HG03066 (cell line): ENCODE measurements around the gene HOXA5.

Experiments used
- ATAC-seq: cut with Tn5 transposase; IDR thresholded peaks from one replicate; pipeline ENCODE4 v1.9.1; 2021; ENCODE audit warnings: low read depth; ENCODE audit not compliant: unreplicated experiment

Gene HOXA5

DNA sequence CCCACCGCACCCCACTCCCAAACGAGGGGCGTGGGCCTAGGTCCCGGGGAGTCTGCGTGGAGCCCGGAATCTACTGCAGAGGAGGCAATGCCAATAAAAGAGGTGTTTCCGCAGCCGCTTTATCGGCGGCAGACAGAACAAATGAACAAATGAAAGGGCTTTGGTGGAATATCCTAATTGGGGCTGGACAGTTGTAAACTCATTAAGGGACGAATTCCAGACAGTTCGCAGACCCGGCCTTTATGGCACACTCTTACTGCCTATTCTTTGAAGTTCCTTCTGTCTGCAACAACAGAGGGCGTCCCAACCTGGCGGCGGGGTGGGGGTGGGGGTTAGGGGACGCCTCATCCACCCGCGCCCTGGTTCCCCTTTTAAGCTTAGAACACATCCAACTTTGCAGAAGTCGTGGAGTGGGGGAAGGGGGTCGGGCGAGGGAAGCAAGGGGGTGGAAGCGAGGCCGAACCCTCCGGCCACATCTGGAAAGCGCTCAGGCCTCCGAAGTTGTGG, 17.8 kb upstream of the HOXA5 start:
- no peak for ATAC-seq

- ATAC-seq: peak; percentile 61
Observed at GRCh38 chr7:27160546-27161213, 17.2 kb upstream of the HOXA5 start.

DNA sequence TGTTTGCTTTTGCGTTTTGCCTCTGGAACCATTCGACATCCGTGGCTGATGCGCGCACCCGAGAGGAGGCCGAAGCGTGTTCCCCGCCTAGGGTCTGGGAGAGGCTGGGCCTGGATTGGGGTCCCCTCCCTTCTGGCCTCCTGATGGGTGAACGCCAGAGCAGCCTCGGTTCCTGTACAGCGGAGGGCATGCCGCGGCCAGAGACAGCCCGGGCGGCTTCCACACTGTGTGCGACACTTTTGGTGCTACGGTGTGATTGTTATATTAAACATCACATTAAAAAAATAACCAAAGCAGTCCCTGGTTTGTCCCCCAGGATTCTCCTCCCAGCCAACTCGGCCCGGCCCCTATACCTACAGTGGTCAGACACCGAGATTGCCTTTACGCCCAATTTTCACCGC, 16.7 kb upstream of the HOXA5 start:
- ATAC-seq: no peak

GRCh38 chr7:27159266-27160144, 16.0 kb upstream of the HOXA5 start:
- ATAC-seq: no peak

DNA sequence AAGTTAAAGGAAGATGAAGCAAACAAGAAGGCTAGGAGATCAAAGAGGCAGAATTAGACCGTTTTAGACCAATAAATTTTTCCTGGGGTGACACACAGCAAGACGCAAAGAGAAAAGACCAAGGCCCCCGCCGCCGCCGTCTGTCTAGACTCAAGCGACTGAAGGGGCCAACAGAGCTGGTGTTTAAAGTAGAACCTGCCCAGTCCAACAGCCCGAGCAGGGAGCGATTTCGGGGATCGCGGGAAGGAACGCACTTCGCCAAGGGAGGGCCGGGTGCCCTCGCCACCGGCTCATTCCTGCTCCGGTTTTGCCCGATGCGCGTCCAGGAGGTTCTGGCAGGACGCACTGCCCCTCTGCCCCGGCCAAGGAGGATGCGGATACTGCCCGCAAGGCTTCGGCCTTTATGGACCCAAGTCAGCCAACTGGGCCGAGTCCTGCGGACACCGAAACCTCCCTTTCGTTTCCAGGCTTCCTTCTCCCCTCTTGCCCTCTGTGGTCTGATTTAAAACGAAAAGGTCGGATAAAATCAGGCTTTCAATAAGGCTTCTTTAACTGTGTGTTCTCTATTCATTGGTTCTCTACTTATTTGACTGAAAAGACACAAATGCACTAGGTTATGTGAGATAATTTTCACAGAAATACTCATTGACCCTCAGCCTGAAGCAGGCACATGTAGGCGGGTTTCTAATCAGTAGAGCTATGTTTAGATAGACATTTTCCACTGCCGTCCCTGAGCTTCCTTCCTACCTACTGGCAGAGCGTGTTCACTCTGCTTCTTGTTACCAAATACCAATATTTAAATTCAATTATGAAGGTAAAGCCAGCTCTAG, 15.2 kb upstream of the HOXA5 start:
- no peak for ATAC-seq

- ATAC-seq: no peak
Observed at GRCh38 chr7:27157702-27158431, 14.4 kb upstream of the HOXA5 start.

- ATAC-seq: no peak
Observed at GRCh38 chr7:27156916-27157701, 13.6 kb upstream of the HOXA5 start.

GRCh38 chr7:27156508-27156898, 13.0 kb upstream of the HOXA5 start, which contains the start of gene HOXA7:
HOXA7 (minus strand) TSS chr7:27156675; CDS start chr7:27156545, 130 bp downstream.
- no peak for ATAC-seq

GRCh38 chr7:27155816-27156507, 12.5 kb upstream of the HOXA5 start:
- no peak for ATAC-seq

DNA sequence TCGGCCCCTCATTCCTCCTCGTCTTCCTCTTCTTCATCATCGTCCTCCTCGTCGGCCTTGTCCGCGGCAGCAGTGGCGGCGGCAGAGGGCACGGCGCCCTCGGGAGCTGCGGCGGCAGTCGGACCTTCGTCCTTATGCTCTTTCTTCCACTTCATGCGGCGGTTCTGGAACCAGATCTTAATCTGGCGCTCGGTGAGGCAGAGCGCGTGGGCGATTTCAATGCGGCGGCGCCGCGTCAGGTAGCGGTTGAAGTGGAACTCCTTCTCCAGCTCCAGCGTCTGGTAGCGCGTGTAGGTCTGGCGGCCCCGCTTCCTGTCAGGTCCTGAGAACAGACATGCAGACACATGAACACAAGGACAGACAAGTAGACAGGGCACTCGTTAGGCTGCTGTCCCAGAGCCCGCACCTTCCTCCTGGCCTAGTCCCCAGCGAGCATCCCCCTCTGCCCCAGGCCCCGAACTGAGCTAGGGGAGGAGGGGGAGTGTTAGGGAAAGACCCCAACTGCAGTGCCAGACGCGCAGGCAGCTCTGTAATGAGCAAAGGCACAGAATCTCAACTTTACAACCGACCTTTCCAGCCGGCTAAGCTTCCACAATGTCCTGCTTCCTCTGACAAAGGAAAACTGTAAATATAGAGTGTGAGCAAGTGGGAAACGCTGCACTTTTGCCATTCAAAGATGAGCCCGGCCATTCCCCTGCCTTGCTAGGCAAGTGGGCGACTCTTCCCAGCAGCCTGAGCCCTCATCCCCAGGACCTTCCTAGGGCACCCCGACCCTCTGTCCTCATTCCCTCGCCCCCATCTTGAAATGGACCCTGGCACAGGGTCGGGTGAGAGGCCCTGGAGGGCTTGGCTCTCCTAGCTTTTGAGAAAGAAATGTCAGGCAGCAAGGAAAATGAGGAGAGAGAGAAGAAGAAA, 11.7 kb upstream of the HOXA5 start:
- ATAC-seq: no peak

DNA sequence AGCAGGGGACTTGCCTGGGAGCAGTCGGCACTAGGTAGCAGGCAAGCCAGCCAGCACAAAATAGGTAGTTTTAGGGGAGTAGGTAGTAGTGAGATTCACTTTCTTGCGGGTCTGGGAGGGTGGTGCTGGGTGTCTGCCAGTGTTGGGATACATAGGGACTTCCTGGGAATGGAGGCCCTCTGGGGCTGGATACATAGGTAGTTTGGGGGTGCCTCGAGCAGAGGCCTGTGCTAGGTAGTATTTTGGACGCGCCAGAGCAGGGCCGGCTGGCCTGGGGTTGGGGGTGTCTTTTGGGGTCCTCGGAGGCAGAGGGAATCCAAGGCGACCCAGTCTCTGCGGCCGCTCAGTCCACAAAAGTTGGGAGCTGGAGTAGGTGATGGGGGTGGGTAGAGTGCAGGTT, 10.9 kb upstream of the HOXA5 start:
- no peak for ATAC-seq

DNA sequence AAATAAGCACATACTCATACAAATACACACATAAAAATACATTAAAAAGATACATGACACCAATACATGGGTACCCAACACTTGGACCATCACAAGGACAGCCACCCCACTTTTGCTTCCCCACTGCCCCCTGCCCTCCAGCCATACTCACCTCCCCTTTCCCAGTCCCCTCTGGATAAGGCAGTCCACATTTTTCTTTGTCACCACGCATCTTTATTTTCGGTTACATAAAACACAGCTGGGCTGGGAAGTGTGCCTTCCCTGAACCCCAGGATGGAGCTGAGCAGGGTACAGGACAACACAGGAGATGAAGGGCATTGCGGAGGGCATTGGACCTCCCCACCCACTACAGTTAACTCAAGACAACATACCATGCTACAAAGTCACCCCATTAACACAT, 10.0 kb upstream of the HOXA5 start:
- no peak for ATAC-seq

DNA sequence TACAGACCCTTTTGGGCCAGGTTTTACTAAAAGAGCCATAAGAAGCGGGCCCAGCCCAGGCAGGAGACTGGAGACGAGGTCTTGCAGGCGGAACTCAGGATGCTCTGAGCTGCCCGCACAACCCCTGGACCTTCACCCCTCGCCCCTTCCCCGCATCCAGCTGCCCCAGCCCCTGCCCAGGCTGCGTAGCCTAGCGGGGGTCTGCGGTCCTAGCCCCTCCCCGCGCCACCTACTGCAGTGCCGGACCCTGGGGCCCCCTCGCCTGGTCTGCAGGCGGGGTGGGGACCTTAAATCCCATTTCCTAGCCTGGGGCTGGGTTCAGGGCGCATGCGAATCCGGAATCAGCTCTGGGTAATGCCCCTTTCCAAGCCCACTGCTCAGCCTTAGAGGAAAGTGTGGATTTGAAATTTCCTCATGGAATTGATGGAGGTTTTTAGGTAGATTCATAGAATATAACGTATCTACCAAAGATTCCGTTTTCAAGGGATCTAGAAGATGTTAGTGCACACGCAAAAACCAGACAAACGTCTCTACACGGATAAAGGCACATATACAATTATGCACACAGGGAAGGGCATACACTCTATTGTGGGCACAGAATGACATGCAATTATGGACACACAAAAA, 9.4 kb upstream of the HOXA5 start:
- no peak for ATAC-seq

DNA sequence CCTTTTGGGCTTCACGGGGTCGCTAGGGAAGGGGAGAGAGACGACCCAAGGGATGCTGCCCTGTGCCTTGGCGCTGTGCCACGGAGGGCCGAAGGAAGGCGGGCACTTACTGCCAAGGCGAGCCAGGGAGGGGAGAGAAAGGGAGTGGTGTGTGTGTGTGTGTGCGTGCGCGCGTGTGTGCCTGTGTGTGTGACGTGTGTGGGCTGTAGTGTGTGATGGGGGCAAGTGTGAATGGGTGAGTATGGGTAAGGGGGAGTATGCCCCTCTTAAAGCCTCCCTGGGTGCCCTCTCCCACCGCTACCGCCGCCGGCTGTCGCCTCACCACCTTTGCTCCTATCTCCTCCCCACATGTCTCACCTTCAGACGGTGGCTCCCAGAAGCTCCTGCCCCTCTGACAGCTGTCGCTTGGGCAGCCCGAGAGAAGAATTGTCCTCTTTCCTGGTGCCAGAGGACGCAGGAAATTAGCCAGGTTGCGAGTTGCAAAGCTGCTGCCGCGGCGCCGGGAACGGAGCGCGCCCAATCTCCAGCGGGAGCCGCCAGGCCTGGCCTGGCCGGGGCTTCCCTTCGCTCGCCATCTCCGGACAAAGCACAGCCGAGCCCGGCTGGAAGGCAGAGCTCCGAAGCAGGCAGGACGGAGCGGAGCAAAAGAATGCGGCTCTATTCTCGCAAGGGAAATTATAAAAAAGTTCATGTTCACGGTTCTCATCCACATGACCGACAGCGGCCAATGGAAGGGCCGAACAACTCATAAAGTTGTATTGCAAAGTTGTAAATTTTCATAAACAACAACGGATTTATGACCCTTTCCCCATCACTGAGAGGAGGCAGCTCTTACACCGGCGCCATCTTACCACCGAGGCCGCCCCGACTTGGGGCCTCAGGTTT, 8.7 kb upstream of the HOXA5 start, which contains the start of gene HOXA3:
TSS of gene HOXA3 (minus strand) at position 653 of the 885 bp plus-strand sequence. CDS start 41,943 bp downstream, outside the sequence.
- ATAC-seq: no peak

DNA sequence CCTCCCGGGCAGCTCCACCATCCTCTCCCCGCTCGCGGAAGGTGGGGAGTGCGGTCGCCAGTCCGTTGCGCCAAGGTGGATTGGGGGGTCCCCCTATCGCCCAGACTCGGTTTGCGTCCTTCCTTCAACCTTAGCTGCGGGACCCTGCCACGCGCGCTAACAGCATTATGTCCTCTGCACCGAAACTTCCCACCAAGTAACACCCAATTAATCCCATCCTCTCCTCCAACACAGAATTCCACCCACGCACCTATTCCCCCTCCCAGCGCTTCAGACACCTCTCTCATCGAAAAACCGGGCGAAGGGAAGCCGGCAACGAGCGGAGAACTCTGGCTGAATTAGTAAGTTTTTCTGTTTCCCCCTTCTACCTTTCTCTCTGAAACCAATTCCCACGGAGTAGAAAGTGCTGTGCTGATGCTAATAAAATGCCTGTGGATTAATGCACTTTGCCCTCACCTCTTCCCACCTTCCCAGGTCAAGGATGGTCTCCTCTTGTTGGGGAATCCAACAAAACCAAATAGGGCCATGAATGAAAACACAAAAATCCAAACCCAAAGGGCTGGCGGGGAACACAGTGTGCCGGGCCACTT, 8.0 kb upstream of the HOXA5 start:
- ATAC-seq: no peak
